Brain microvascular endothelial cell (primary cell): Measurements from ENCODE around the gene BUD23.

ENCODE experiments used
- DNase-seq: peaks from one replicate; pipeline ENCODE4 v3.0.0-alpha.2; 2020
- H3K27ac ChIP-seq: fragments of 250-450 bp; sonication (Bioruptor Pico); 2 replicates; pipeline ENCODE4 v1.5.1; 2020; ENCODE audit warnings: mild to moderate bottlenecking, moderate library complexity
- H3K27me3 ChIP-seq: fragments of 250-450 bp; sonication (Bioruptor Pico); replicated peaks from 2 replicates; pipeline ENCODE4 v1.5.1; 2020; ENCODE audit warnings: mild to moderate bottlenecking
- H3K36me3 ChIP-seq: fragments of 250-450 bp; sonication (Bioruptor Pico); replicated peaks from 2 replicates; pipeline ENCODE4 v1.5.1; 2020; ENCODE audit warnings: mild to moderate bottlenecking
- H3K4me3 ChIP-seq: 2 replicates; pipeline ENCODE4 v1.5.1; 2011; ENCODE audit warnings: low read depth, mild to moderate bottlenecking, control low read depth, low read length, moderate library complexity
- CTCF ChIP-seq: IDR thresholded peaks from 2 replicates; pipeline ENCODE4 v1.5.1; 2011; ENCODE audit warnings: low read depth, mild to moderate bottlenecking, moderate library complexity, low read length, control low read depth, inconsistent platforms; ENCODE audit errors: missing control alignments
- in situ Hi-C: cut with HindIII; loops from 2 replicates; pipeline ENCODE4 v1.10.0; 2017; ENCODE audit warnings: low sequenced_read_pairs, low pct_ligation_motif_present

Gene BUD23

DNA sequence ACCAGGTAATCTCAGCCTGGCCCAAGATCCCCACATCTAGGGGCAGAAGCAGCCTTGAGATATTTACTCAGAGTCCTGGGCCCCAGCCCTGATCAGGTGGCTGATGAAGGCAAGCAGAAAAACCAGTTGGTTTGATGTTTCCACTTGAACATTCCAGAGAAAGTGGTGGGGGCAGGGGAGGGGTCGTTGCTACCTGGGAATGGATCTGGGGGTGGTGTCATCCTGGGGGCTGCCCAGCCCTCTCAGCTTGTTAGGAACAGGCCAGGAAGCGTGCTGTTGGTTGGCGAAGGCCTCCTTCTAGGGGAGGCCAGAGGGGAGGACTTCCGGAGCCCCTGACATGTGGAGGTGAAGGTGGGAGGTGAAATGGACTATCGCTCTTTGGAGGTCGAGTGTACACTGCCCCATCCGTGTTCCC, 58.9 kb downstream of the BUD23 start:
- Histone ChIP-seq H3K27me3 (no peaks in the 10 kb centered on the region), H3K4me3 (no peak overlapping the region), H3K27ac (no peak overlapping the region), H3K36me3 (no peaks in the 10 kb centered on the region)
- DNase-seq = no peak
- in situ Hi-C loops = no loop called here
- no peak for TF ChIP-seq CTCF

DNA sequence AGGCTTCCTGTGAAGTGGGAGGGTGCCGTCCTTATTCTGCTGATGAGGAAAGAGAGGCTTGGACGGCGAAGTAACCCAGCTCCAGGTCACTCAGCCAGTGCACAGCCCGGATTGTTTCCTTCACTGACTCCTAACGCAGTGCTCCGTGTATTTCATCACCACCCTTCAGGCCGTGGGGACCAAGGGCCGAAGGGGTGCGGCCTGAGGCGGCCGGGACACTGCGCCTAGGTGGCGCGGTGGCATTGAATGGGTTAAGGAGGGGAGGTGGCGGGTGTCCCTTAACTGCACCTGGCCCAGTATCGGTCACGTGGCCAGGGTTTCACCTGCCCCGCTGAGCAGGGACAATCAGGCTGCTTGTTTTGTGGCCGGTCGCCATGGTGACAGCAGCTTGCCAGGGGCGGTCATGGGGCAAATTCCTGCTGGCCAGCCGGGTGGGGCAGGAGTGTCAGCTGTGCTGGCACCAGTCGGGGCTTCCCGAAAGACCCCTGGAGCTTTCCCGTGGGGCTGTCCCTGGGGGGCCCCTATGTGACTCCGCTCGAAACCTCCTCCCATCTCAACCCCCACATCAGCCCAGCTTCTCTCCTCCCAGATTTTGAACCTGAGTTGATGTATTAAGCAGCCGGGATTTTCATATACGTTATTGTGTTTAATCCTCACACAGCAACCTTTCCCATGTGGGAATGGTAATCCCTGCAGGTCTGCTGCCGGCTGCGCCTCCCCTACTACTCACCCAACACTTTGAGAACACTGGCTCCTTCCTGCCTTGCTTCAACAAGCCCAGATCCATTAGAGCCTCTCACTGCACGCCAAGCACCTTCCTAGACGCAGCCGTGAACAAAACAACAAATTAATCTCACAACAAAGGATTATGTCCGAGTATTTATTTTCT, 59.6 kb downstream of the BUD23 start:
- Histone ChIP-seq H3K36me3 (no peaks in the 10 kb centered on the region), H3K27ac (no peak overlapping the region), H3K4me3 (no peak overlapping the region), H3K27me3 (no peaks in the 10 kb centered on the region)
- no peak for TF ChIP-seq CTCF
- in situ Hi-C loops = no loop called here
- DNase-seq = no peak

DNA sequence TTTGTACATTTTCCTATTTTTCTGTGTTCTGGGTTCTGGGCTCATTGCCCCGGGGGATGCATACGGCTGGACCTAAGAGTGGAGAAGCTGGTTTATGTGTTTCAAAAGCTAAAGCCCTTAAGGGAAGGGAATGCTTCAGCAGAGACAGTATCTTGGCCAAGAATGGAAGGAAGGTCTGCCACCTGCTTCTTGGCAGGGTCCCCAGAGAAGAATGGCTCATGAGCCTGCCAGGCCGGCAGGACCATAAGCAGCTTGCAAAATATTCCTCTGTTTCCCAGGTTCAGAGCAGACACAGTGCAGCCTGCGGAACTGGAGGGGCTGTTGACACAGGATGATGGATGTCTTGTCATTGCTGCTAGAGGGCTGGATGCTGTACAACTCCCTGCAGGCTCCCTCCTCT, 63.0 kb downstream of the BUD23 start:
- in situ Hi-C loops = no loop called here
- TF ChIP-seq CTCF = no peak

More for the DNA sequence above, 63.0 kb downstream of the BUD23 start:
- H3K27me3 ChIP-seq = no peaks in the 10 kb centered on the region
- no peak for DNase-seq
- no peak overlapping the region for H3K4me3 ChIP-seq
- H3K36me3 ChIP-seq = no peaks in the 10 kb centered on the region
- no peak overlapping the region for H3K27ac ChIP-seq
